ENCODE data around the gene NEK2. TPM values are rescaled to one million over a fixed set of nuclear protein-coding genes. Genes with fewer than 3 reads are reported as not detected.
"Not testable (repeated sequence)": the region's sequence is repeated elsewhere in the genome, so short reads cannot be mapped to it uniquely, and the experiment has no call there.

NEK2 gene
- total and polyA plus RNA-seq, 2 experiments from 2014 or later, result 5.3 to 7.1 TPM

DNA sequence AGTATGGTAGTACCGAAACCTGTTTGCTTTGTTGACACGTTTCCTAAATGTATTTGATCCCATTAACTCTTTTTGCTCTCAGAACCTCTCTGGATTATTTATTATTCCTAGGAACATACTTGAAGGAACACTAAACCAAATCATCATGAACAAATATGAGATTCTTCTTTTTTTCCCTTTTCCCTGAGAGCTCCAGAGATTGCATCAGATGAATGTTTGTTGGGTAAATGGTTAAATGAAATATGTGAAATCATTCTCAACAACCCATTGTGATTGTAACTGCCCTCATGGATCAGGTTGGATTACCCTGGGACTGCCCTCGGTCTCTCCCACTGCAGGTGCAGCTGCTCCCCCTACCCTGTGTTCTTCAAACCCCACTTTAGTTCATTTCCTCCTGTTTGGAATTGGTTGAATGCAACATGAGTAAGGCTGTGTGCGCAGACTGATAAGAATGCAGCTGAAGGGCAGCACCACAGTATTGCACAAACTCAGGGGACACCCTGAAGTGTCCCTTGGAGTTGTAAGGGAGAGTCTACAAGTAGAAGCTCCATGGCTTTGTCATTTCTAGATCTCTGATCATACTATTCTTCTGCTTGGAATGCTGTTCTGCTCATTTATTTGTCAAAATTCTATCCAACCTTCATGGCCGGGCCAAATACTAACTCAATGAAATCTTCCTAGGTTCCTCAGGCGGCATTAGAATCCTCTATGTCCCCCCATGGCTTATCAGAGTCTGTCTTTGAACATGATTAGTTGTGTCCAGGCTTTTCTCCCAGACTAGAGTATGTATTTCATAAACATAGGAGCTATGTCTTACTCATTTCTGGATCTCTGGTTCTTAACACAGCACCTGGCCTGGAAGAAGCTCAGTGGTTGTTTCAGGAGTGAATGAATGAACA lies 47.1 kb upstream of the NEK2 start:
- Histone ChIP-seq H4K20me1 (ENCODE audit: insufficient read depth, poor library complexity, severe bottlenecking) (no peaks in the 10 kb centered on the region), H3K4me3 (no peak overlapping the region), H2AFZ (no peak overlapping the region), H3K27me3 (no peaks in the 10 kb centered on the region), H3K4me1 (ENCODE audit: insufficient read depth) (peaks cover 10% of the 10 kb centered on the region), H3K9me3 (ENCODE audit: low read depth) (no peaks in the 10 kb centered on the region), H3K4me2 (no peak overlapping the region), H3K27ac (peak overlapping the region; percentile 62), H3K79me2 (no peaks in the 10 kb centered on the region), H3K36me3 (replicated peaks; ENCODE audit: insufficient read depth, low read depth) (no peaks in the 10 kb centered on the region), H3K9me2 (replicated peaks; ENCODE audit: insufficient read depth) (no peaks in the 10 kb centered on the region)
- WGBS (ENCODE audit: low lambda C conversion rate, missing lambda C conversion rate), result 78% methylated on average over 6 of the region's 6 CpGs
- DNase-seq (ENCODE audit: low spot score), result peak; percentile 44
- TF ChIP-seq EZH2 (IDR thresholded peaks at IDR 0.05; ENCODE audit: borderline replicate concordance), result no peak

DNA sequence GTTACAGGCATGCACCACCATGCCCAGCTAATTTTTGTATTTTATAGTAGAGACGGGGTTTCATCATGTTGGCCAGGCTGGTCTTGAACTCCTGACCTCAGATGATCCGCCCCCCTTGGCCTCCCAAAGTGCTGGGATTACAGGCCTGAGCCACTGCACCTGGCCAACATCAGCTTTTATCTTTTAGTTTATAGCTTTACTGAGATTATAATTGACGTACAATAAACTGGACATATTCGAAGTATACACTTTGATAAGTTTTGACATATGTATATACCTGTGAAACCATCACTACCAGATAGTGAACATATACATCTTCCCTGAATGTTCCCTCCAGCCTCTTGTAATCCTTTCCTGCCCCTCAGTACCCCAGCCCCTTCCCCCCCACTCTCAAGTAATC lies 41.1 kb upstream of the NEK2 start:
- H3K36me3 ChIP-seq (replicated peaks; ENCODE audit: insufficient read depth, low read depth); DNase-seq (ENCODE audit: low spot score); H3K9me3 ChIP-seq (ENCODE audit: low read depth); H4K20me1 ChIP-seq (ENCODE audit: insufficient read depth, poor library complexity, severe bottlenecking); H2AFZ ChIP-seq; H3K27me3 ChIP-seq; H3K79me2 ChIP-seq; H3K4me2 ChIP-seq; H3K4me1 ChIP-seq (ENCODE audit: insufficient read depth); H3K9me2 ChIP-seq (replicated peaks; ENCODE audit: insufficient read depth); H3K4me3 ChIP-seq; H3K27ac ChIP-seq: not testable (repeated sequence)
- WGBS (ENCODE audit: low lambda C conversion rate, missing lambda C conversion rate), result 64% methylated on average over 4 of the region's 4 CpGs

DNA sequence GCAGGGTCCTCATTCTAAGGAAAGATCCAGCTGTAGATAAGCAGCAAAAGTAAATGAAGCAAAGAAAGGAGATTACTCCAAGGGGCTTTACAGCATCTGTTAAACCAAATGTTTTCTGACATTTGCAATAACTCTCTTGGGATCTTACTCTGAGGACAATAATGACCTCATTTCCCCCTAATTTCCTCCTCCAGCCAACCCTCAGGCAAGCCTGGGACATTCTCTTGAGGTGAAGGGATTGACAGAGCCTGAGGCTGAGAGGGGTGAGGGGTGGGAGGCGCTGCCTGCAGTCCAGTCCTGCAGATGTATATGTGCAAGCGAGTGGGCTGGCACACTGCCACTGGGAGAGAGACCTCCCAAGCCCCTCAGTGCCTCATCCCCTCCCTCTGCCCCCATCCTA lies 40.5 kb upstream of the NEK2 start:
- no peak for DNase-seq (ENCODE audit: low spot score)
- no peak overlapping the region for H2AFZ ChIP-seq
- H3K27me3 ChIP-seq, result no peaks in the 10 kb centered on the region
- 58% methylated on average over 2 of the region's 2 CpGs for WGBS (ENCODE audit: low lambda C conversion rate, missing lambda C conversion rate)
- H3K4me1 ChIP-seq (ENCODE audit: insufficient read depth), result no peaks in the 10 kb centered on the region
- no peak overlapping the region for H3K4me2 ChIP-seq
- no peaks in the 10 kb centered on the region for H3K9me3 ChIP-seq (ENCODE audit: low read depth)
- no peak overlapping the region for H3K27ac ChIP-seq
- no peak overlapping the region for H3K4me3 ChIP-seq
- no peaks in the 10 kb centered on the region for H3K9me2 ChIP-seq (replicated peaks; ENCODE audit: insufficient read depth)
- no peaks in the 10 kb centered on the region for H3K79me2 ChIP-seq
- TF ChIP-seq EZH2phosphoT487 (IDR thresholded peaks at IDR 0.05; ENCODE audit: low read depth, severe bottlenecking, unreplicated experiment) (no peak), EZH2 (IDR thresholded peaks at IDR 0.05; ENCODE audit: borderline replicate concordance) (no peak)
- TF ChIP-seq, protein P1, sequence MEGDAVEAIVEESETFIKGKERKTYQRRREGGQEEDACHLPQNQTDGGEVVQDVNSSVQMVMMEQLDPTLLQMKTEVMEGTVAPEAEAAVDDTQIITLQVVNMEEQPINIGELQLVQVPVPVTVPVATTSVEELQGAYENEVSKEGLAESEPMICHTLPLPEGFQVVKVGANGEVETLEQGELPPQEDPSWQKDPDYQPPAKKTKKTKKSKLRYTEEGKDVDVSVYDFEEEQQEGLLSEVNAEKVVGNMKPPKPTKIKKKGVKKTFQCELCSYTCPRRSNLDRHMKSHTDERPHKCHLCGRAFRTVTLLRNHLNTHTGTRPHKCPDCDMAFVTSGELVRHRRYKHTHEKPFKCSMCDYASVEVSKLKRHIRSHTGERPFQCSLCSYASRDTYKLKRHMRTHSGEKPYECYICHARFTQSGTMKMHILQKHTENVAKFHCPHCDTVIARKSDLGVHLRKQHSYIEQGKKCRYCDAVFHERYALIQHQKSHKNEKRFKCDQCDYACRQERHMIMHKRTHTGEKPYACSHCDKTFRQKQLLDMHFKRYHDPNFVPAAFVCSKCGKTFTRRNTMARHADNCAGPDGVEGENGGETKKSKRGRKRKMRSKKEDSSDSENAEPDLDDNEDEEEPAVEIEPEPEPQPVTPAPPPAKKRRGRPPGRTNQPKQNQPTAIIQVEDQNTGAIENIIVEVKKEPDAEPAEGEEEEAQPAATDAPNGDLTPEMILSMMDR (IDR thresholded peaks at IDR 0.05; ENCODE audit: poor library complexity), result no peak
- no peaks in the 10 kb centered on the region for H3K36me3 ChIP-seq (replicated peaks; ENCODE audit: insufficient read depth, low read depth)
- H4K20me1 ChIP-seq (ENCODE audit: insufficient read depth, poor library complexity, severe bottlenecking), result no peaks in the 10 kb centered on the region

DNA sequence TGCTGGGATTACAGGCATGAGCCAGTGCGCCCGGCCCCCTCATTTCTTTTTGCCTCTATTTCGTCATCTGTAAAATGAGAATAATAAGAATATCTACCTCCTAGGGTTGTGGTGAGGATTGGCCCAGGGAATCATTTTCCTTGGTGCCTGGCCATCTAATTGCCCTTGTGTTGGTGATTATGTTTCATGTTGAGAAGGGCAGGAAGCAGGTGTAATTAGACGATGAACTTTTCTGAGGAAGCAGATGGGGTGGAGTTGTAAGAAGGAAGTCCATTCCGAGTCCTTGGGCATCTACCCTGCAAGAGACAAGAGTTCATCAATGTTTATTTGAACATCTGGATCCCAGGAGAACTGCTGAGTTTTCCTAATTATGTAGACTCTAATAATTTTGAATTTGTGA lies 38.7 kb upstream of the NEK2 start:
- H3K9me2 ChIP-seq (replicated peaks; ENCODE audit: insufficient read depth), result no peaks in the 10 kb centered on the region
- 87% methylated on average over 5 of the region's 5 CpGs for WGBS (ENCODE audit: low lambda C conversion rate, missing lambda C conversion rate)
- TF ChIP-seq EZH2phosphoT487 (IDR thresholded peaks at IDR 0.05; ENCODE audit: low read depth, severe bottlenecking, unreplicated experiment) (no peak), EZH2 (IDR thresholded peaks at IDR 0.05; ENCODE audit: borderline replicate concordance) (no peak)
- TF ChIP-seq, protein P1 (IDR thresholded peaks at IDR 0.05; ENCODE audit: poor library complexity), result no peak

More for the DNA sequence above, 38.7 kb upstream of the NEK2 start:
- Histone ChIP-seq H3K79me2 (no peaks in the 10 kb centered on the region), H3K4me1 (ENCODE audit: insufficient read depth) (no peaks in the 10 kb centered on the region), H3K4me3 (no peak overlapping the region), H4K20me1 (ENCODE audit: insufficient read depth, poor library complexity, severe bottlenecking) (no peaks in the 10 kb centered on the region), H3K4me2 (no peak overlapping the region), H3K36me3 (replicated peaks; ENCODE audit: insufficient read depth, low read depth) (no peaks in the 10 kb centered on the region), H3K27ac (no peak overlapping the region), H2AFZ (no peak overlapping the region), H3K9me3 (ENCODE audit: low read depth) (no peaks in the 10 kb centered on the region), H3K27me3 (no peaks in the 10 kb centered on the region)
- no peak for DNase-seq (ENCODE audit: low spot score)
